ENCODE data around the gene ZBTB24. TPM values are rescaled to one million over a fixed set of nuclear protein-coding genes. Genes with fewer than 3 reads are reported as not detected.

Gene ZBTB24
- polyA plus RNA-seq, 3 donors, result 3.1 to 4.7 (median 3.4) TPM

DNA sequence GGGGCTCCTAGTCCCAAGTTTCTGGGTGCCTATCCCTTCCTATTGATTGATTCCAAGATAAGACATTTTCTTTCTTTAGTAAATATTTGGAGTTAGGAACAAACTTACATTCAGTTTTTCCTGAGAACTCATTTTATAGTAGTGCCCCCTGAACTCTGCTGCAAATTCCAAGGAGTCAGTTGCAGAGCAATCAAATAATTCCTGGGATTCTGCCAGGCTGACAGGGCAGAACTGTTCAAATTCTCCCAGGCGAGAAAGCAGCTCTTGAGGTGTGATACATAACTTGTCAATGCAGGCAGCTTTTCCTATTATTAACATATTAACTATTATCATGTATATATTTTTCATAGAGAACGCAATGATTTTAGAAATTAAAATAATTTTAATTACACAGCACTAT lies 15.9 kb upstream of the ZBTB24 start:
- intact Hi-C loops (cut with micrococcal nuclease), result no loop called here
- Histone ChIP-seq H4K20me1 (ENCODE audit: insufficient read depth, low read length) (no peaks in the 10 kb centered on the region), H3K79me2 (ENCODE audit: insufficient read depth, low read length) (no peaks in the 10 kb centered on the region), H3K27ac (ENCODE audit: low read depth in 1 of 2, low read length in 2 of 2) (no peak overlapping the region), H2AFZ (ENCODE audit: insufficient read depth, low read depth, low read length, poor library complexity, severe bottlenecking) (no peak overlapping the region), H3K4me1 (ENCODE audit: control insufficient read depth in 1 of 2, insufficient read depth in 2 of 2, low read length in 2 of 2) (peaks cover 2 to 3% of the 10 kb centered on the region in 2 donors), H3K36me3 (replicated peaks in 1 of 2; ENCODE audit: control insufficient read depth in 1 of 2, insufficient read depth in 2 of 2, low read length in 2 of 2) (no peaks in the 10 kb centered on the region), H3K4me2 (replicated peaks; ENCODE audit: extremely low read depth, low read length, poor library complexity, severe bottlenecking) (no peak overlapping the region), H3K9ac (ENCODE audit: insufficient read depth, low read length, poor library complexity, severe bottlenecking) (no peak overlapping the region), H3K27me3 (ENCODE audit: control insufficient read depth in 2 of 2, insufficient read depth in 2 of 2, low read length in 2 of 2) (no peaks in the 10 kb centered on the region), H3K9me3 (replicated peaks in 1 of 2; ENCODE audit: control insufficient read depth in 1 of 2, insufficient read depth in 1 of 2, low read length in 2 of 2) (no peaks in the 10 kb centered on the region), H3K4me3 (replicated peaks in 1 of 3; ENCODE audit: low read depth in 2 of 3, low read length in 3 of 3) (no peak overlapping the region)
- no peaks in the 10 kb centered on the region for H3K36me3 Mint-ChIP-seq
- no peak overlapping the region for H3K4me3 Mint-ChIP-seq
- H3K27ac Mint-ChIP-seq, result no peak overlapping the region
- no peak for DNase-seq
- H3K9me3 Mint-ChIP-seq, result peaks cover 0 to 2% (median 0%) of the 10 kb centered on the region in 7 donors
- peaks cover 1% of the 10 kb centered on the region for H3K4me1 Mint-ChIP-seq
- TF ChIP-seq, protein P1, sequence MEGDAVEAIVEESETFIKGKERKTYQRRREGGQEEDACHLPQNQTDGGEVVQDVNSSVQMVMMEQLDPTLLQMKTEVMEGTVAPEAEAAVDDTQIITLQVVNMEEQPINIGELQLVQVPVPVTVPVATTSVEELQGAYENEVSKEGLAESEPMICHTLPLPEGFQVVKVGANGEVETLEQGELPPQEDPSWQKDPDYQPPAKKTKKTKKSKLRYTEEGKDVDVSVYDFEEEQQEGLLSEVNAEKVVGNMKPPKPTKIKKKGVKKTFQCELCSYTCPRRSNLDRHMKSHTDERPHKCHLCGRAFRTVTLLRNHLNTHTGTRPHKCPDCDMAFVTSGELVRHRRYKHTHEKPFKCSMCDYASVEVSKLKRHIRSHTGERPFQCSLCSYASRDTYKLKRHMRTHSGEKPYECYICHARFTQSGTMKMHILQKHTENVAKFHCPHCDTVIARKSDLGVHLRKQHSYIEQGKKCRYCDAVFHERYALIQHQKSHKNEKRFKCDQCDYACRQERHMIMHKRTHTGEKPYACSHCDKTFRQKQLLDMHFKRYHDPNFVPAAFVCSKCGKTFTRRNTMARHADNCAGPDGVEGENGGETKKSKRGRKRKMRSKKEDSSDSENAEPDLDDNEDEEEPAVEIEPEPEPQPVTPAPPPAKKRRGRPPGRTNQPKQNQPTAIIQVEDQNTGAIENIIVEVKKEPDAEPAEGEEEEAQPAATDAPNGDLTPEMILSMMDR (IDR thresholded peaks at IDR 0.05), result no peak
- no CpG with 5 or more reads among the region's 2 CpGs for WGBS (ENCODE audit: insufficient coverage)
- peaks cover 2% of the 10 kb centered on the region in 3 donors for H3K27me3 Mint-ChIP-seq (ENCODE audit: low read depth in 3 of 3)

DNA sequence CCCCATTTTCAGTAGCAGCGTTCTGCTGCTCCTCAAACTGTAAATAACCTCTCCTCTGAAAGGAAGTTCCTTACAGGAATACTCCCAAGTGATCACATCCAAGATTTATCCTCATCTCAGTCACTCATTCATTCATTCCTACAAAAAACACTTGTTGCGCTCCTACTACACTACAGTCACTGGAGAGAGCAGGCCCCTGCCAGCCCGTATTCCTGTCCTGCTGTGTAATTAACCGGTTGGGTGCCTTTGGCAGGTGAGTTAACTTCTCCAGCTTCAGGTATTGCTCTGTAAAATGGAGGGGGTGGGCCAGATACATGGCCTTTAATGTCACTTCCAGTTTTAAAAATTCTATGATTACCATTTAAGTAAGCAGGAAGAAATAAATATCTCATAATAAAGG lies 15.0 kb upstream of the ZBTB24 start:
- peaks cover 4% of the 10 kb centered on the region for H3K4me1 Mint-ChIP-seq
- no peak overlapping the region for H3K4me3 ChIP-seq (replicated peaks in 1 of 3; ENCODE audit: low read depth in 2 of 3, low read length in 3 of 3)
- H4K20me1 ChIP-seq (ENCODE audit: insufficient read depth, low read length), result no peaks in the 10 kb centered on the region
- H2AFZ ChIP-seq (ENCODE audit: insufficient read depth, low read depth, low read length, poor library complexity, severe bottlenecking), result no peak overlapping the region
- H3K9ac ChIP-seq (ENCODE audit: insufficient read depth, low read length, poor library complexity, severe bottlenecking), result no peak overlapping the region
- no peak overlapping the region for H3K27ac Mint-ChIP-seq
- WGBS (ENCODE audit: insufficient coverage), result 100% methylated on average over 1 of the region's 4 CpGs
- H3K36me3 Mint-ChIP-seq, result no peaks in the 10 kb centered on the region
- H3K79me2 ChIP-seq (ENCODE audit: insufficient read depth, low read length), result no peaks in the 10 kb centered on the region
- no peaks in the 10 kb centered on the region for H3K9me3 ChIP-seq (replicated peaks in 1 of 2; ENCODE audit: control insufficient read depth in 1 of 2, insufficient read depth in 1 of 2, low read length in 2 of 2)
- H3K4me2 ChIP-seq (replicated peaks; ENCODE audit: extremely low read depth, low read length, poor library complexity, severe bottlenecking), result no peak overlapping the region
- no peak overlapping the region for H3K27ac ChIP-seq (ENCODE audit: low read depth in 1 of 2, low read length in 2 of 2)
- no peak for DNase-seq
- H3K36me3 ChIP-seq (replicated peaks in 1 of 2; ENCODE audit: control insufficient read depth in 1 of 2, insufficient read depth in 2 of 2, low read length in 2 of 2), result no peaks in the 10 kb centered on the region
- no peak overlapping the region for H3K4me3 Mint-ChIP-seq
- peaks cover 3 to 5% of the 10 kb centered on the region in 2 donors for H3K4me1 ChIP-seq (ENCODE audit: control insufficient read depth in 1 of 2, insufficient read depth in 2 of 2, low read length in 2 of 2)
- TF ChIP-seq, protein P1 (IDR thresholded peaks at IDR 0.05), result no peak
- H3K27me3 Mint-ChIP-seq (ENCODE audit: low read depth in 3 of 3), result peaks cover 2% of the 10 kb centered on the region in 3 donors
- intact Hi-C loops (cut with micrococcal nuclease), result no loop called here
- peaks cover 0 to 2% (median 0%) of the 10 kb centered on the region in 7 donors for H3K9me3 Mint-ChIP-seq
- H3K27me3 ChIP-seq (ENCODE audit: control insufficient read depth in 2 of 2, insufficient read depth in 2 of 2, low read length in 2 of 2), result no peaks in the 10 kb centered on the region
